ENCODE results near the gene AFF1. TPM values are rescaled to one million over a fixed set of nuclear protein-coding genes. Genes with fewer than 3 reads are reported as not detected.

The AFF1 gene
- polyA plus RNA-seq, 12 donors = 12.8 to 36.0 (median 23.1) TPM; not detected in 1

DNA sequence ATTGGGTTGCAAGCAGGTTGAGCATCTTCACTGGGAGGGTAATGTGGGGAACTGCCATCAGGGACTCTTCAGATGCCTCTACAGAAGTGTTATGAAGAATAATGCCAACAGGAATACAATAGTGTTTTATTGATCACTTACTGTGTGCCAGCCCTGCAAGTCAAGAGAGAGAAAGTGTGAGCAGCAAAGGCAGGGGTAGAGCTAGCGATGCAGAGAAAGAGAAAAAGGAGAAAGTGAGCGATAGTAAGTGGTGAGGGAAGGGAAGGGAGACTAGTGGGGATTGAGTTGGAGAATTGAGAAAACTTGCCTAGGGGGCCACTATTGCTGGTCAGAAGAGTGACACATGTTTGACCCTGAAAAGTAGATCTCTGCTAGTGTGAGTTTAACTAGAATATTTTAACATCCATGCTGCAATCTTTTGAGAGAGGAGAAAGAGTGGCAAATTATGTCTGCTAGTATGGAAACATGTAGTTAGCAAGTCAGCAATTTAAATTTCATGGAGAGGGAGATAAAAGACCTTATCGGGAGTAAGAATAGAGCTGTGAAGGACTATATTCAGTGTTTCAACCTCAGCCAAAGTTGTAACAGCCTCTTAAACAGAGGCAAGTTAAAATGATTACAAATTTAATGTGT lies 12.2 kb downstream of the AFF1 start:
- no peak for DNase-seq

DNA sequence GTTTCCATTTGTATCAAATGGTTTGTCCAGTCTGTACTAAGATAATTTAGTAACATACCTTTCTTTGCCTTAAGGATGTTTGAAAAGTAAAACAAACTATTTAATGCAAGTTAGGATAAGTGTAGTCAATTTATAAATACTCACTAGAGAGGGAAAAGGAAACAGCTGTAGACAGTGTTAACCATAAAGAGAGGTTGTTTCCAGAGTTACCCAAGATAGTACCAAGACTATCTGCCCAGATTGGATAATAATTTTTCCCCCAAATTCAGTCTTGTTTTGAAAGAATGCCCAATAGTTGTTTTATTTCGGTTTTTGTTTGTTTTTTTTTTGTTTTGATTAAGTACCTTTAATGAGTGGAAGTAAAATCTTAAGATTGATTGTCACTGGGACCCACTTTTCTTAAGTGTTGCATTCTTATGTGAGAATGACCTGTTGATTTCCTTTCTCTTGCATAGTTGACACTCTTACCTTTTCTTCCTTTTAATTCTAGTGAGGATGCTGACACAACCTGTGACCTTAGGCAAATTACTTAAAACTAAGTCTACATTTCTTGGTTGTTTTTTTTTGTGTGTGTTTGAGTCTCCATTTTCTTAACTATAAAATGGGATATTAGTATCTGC lies 12.8 kb downstream of the AFF1 start:
- DNase-seq = no peak

DNA sequence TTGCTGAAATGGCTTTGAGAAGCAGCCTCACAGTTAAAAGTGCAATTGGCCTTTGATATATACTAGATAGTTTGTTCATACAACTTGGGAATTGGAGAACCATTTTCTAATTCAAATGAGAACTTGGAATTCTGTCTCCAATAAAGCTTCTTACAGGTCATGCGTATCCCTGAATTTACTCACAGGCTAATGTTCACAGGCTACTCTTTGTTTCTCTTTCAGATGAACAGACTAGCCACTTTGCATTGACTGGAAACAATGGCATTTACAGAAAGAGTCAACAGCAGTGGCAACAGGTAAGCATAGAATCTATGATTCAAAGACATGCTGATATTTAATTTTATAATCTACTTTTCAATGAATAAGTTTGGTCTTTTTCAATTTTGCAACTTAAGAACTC lies 13.5 kb downstream of the AFF1 start:
- DNase-seq = no peak

DNA sequence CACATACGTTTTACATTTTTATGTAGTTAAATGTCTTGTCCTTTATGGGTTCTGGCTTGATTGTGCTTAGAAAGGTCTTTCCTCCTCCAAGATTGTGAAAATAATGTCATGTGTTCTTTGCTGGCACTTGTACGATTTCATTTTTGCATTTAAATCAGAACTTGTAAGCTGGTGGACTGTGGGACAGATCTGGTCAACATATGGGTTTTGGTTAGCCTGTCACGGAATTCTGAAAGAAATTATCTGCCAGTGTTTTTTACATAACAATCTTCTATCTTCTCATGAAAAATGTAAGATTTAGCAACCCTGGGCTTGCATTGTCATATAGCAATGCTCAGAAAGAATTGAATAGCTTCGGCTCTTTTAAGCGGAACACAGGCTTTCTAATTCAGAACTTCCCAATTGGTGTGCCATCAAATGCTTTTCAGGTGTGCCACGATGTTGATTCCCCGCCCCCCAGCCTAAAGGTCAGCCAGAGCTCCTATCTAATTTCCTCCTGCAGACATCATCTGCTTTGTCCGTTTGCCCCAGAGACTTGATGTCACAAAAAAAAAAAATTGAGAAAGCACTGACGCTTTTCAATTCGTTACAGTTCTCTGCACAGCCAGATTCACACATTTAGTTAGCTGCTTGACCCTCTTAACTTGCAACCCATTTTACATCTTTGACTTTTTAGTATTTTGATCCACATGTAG lies 16.2 kb downstream of the AFF1 start:
- no peak for DNase-seq

DNA sequence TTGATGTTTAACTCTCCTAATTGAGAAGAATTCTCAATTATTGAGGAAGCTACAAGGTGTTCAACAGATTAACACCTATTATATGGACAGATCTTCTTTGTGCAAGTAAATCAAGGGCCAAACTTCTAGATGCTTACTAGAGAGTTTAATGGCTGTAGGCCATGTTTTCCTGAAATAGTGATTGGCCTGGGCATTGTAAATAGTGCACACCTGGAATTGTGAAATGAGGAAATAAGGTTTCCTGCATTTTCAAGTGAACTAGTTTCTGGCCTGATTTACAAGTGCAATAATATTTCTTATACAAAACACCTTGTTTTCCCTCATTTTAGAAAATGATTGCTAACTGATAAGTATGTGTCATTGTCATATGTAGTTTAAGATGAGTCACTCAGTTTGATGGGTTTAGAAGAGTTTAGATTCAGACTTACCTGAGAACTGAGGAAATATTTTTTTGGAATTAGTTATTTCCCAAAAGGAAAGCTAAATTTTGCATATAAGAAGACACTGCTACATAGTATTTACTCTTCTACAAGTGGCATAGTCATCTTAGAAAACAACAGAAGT lies 21.2 kb downstream of the AFF1 start:
- DNase-seq = no peak

DNA sequence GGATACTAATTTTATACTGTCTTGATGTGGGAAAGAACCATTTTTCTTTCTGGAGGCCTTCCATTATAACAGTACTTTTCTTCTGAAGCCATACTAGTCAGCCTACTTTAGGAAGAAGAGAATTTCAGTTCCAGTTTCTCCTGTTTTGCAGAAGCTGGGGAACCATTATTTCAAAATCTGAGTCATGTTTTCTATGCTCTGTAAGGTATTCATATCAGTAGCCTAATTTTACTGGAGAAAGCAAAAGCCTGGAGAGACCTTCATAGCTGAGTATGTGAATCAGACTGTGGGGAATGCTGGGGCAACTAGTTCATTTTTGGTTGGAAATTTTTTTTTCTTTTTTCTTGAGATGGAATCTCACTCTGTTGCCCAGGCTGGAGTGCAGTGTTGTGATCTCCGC lies 22.4 kb downstream of the AFF1 start:
- DNase-seq = no peak

DNA sequence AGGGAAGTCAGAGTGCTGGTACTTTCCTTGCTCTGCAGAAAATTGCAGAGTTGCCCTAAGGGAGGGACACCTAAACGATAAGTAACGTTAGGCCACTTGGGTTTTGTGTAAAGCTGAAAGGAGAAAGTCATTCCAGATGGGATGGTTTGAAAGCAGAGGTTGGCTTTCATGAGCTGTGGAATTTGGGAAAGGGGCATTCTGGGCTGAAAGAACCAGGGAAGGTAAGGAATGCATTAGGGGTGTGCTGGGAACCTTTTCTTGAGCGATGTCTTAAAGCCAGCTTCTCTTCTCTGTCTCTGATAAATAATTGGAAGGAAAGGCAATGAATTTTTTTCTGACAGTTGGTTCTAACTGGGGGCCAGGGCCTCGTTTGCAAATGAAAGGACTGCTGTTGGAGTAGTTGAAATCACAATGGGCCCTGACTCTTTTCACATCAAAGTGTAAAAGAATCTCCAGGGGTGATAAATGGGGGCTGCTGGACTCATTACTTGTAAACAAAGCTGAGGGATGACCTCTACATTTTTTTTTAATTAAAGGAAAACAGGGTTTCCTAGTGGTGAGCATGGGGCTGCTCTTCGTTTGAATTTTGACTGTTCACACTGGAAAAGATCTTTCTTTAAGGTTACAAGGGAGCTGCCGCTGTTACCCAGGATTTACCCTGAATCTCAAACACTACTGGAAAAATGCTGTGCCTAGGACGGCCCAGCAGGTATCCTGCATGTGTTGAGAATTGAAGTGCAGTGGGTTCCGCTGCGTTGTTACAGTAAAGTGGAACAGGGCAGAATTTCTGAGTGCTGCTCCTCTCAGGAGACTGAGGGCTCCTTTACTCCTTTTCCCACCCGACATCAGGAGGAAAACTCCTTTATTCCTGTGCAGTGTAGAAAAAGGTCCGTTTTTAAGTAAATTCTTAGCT lies 25.0 kb downstream of the AFF1 start:
- no peak for DNase-seq

DNA sequence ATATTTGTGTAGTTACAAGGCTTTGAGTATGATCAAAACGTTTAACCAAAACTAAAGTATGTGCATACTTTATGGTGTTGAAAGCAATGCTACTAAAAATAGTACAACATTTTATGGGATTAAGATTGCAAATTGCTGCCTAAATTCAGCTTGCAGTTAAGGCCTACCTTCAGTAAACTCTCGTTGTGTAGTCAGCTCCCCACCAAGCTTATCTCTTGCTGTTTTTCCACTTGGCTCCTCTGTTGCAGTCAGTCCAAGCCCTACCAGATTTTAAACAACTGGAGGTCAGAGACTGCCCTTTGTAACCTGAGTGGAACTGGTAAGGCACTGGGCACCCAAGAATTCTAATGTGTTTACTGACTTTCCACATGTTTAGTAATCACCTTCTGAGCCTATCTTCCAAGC lies 25.7 kb downstream of the AFF1 start:
- DNase-seq = no peak

DNA sequence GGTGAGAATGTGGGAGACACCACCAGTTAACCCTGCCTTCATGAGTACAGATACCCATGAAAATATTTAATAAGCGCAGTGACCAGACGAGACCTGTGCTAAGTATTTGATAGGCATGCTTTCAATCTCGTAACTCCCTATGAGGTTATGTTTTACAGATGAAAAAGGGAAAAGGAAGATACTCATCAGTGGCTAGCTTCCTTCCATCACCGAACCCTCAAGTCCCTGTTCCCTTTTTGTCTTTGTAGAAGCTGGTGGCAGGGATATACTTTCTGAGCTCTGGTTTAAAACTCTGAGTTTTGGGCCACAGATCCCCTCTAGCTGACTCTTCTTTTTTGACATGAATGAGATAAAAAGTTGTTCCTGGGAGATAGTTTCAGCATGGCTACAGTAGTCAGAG lies 26.3 kb downstream of the AFF1 start:
- DNase-seq = no peak

DNA sequence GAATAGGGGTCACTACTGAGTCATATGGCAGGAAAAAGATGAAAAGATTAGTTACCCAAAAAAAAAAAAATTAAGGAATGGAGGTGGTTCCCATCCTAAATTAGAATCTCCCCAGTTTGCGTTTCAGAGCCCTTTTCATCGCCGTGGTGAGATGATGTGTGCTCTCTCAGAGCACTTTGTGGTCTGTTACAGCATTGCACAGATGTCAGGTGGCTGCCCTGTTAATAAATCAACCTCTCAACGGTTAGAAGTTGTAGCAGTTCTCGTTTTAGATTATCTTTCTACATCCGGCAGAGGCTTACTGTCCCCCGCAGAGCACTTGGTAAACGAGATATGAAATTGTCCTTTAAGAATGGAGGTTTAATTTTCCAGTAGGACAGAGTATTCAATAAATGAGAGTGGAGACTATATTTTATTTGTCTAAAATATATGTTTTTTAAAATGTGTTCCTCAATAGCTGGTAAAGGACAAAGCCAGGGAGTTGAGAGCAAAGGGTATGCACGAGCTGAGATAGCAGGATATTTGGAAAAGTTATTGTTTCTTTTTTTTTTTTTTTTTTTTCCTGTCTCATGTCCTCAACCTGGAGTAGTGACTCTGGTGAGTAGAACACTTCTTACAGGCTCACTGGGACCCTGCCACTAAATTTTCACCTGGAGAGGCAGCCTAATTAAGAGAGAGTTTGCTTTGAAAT lies 26.9 kb downstream of the AFF1 start:
- DNase-seq = no peak

DNA sequence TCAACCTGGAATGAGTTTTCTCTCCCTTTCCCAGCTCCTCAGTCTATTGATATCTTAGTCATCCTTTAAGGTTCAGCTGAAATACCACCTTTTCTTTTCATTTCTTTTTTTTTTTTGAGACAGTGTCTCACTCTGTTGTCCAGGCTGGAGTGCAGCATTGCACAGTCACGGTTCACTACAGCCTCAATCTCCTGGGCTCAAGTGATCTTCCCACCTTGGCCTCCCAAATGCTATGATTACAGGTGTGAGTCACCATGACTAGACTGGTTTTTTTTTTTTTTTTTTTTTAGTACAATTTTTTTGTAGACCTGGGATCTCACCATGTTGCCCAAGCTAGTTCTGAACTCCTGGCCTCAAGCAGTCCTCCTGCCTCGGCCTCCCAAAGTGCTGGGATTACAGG lies 28.9 kb downstream of the AFF1 start:
- no peak for DNase-seq

DNA sequence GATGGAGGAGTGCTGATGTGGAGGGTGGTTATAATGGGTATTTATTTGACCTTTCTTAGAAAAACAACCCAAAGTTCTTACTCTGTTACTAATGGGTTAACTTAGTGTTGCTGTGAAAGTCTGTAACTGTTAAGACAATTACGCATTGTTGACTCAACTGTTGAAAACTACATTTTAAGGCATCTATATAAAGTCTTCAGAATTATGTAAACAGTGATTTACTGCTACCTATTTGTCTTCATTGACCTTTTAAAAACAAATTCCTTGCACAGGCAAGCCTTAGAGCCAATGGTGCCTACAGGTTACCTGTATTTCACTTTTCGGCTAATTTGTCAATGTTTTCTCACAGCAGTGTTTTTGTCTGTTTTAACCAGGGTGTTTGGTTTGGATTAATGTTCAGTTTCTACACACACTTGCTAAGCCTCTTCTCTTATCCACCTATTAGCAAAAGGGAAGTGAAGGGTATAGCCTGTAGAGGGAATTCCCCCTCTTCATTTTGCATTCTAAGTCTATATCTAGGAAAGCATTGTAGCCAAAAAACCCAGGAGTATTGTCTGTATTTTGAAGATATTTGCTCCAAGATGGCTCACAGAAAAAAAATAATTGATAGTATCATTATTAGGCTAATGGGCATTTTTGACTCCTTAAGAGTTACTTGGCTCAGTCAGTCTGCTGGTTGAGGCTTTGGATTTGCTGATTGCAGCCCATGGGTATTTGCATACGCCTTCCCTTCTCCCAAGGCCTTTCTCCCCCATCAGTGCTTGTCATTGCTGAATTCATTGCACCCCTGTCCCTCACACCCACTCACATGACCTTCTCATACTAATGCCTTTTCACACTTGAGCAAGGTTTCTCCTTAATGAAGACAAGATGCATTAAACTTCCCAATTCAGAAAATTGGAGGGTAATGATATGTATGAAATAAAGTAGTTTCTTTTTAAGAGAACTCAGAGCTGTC lies 30.5 kb downstream of the AFF1 start:
- DNase-seq = no peak

DNA sequence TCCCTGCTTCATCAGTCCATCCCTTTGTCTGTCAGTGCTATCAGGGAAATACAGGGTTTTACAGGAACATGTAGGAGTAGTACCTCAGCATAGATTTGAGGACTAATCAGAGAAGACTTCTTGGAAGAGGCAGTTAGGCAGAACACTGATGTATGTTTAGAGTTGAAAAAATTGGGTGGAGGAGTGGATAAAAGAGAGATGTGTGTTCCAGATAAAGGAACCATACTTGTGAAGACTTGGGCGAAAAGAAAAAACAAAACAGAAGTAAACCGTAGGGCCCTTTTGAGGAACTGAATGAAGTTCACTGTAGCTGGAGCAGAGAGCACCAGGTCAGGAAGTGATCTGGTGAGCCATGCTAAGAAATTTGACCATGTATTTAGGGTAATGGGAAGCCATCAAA lies 32.3 kb downstream of the AFF1 start:
- DNase-seq = no peak

DNA sequence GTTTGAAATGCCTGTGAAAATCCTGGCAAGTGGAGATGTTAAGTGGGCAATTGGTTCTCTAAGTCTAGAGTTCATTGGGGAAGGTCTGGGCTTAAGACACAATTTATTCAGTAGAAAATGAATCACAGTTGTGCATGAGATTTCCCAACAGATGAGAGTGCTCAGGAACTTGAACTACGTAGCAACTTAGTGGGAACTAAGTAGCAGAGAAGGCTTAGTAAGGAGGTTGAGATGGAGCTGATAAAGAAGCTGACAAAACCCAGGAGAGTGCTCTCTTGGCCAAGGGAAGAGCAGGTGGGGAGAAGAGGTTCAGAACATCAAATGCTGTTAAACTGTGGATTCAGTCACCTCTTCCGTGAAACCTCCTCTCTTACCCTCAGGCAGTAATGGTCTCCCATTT lies 33.0 kb downstream of the AFF1 start:
- no peak for DNase-seq

DNA sequence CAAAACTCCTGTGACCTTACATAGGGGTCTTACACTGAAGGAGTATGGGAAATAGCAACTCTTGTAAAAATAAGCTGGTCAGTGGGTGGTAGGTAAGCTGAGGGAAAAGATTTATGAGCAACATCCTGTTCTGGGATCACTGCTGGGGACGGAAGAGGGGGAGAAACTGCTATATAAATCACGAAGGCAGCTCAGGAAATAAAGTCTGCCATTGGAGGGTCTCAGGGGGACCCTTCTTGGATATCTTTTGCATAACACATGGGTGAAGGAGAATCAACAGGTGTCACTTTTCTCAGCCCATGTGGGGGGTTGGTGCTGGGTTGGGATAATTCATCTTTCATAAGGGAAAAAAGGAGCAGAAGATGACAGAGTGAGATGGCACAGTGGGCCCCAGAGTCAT lies 33.7 kb downstream of the AFF1 start:
- DNase-seq = no peak

DNA sequence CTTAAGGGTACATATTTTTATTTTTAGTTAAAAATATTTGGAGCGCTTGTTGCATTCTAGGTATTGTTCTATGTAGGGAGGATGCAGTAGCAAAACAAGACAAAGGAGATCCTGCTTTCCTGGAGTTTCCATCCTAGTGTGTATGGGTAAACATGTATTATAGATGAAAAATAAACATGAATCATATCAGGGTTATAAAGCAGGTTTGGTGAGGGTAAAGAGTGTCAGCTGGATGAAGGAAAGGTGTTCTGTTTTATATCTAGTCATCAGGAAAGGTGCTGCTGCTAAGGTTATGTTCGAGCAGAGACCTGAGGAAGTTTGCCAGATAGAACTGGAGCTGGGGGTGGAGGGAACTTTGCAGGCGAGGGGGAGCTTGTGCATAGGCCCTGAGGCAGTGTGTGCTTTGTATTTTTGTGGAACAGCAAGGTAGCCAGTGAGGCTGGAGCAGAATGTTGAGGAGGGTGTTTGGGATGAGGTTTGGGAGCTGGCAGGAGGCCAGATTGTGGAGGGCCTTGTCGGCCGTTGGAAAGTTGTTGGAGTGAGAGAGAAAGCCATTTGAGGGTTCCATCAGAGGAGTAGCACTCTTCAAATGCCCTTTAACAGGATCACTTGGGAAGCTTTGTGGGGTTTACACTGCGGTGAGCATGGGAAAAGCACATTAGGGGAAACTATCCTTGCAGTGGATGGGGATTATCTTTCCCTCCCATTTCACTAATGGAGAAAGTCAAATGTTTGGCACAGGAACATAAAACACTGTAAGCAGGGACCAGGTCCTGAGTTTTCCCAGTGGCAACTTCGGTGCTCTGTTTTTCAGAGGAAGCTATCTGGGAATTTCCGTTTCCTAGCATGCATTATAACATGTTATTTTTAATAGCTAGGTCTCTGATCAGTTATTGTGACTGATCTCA lies 35.9 kb downstream of the AFF1 start:
- DNase-seq = no peak

DNA sequence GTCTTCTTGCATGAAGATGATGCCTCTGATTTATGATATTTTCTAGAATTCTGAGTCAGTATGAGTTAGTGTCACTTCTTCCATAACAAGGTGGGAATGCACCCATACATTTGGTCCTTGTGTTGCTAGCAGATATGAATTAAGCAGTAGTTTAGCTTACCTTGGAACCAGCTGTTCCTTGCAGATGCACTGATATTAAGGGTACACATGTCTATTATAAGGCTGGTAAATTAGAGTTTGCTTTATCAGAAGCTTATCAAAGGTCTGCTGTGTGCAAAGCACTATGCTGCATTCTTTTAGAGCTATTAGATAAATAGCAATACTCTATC lies 36.5 kb downstream of the AFF1 start:
- no peak for DNase-seq

DNA sequence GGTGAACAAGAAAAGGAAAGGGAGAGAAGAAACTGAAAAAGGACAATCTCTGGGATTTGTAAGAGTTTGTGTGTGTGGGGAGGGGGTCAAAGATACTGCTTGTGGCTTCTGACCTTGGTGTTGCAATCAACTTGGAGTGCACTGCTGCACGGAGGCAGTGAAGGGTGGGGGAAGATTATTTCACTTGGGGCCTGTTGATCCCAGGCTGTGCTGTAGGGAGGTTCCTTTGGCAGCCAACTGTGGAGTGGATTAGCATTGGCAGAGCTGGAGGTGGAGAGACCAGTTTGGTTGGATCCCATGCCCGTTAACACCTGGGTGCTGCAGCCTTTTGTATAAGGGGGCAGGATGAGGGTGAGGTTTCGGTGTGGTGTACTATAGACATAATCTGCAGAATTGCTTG lies 38.2 kb downstream of the AFF1 start:
- DNase-seq = no peak

DNA sequence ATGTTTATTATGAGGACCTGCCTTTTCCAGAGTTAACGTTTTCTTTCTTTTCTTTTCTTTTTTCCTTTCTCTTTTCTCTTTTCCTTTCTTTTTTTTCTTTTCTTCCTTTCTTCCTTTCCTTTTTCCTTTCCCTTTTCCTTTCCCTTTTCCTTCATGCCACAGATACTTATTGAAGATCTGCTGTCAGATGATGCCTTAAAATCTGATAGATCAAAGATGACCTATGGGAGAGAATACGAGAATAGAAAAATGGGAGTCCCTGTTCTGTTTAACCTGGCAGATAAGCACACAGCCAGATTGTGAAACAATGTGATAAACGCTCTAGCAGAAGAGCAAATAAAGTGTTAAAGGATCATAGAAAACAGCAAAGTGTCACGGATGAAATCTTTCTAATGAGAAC lies 38.9 kb downstream of the AFF1 start:
- no peak for DNase-seq
